H1 (cell line): ENCODE measurements around the gene VASH1. TPM values are rescaled to one million over a fixed set of nuclear protein-coding genes. Genes with fewer than 3 reads are reported as not detected.

ENCODE experiments used
- BCL11A ChIP-seq, 2 experiments: IDR thresholded peaks; one replicate each; pipeline ENCODE4 v1.6.1; 2011; ENCODE audit warnings: low read depth in 2 of 2, low read length in 2 of 2, mild to moderate bottlenecking in 2 of 2
- KDM1A ChIP-seq: fragments of 200-600, 300-600 bp; sonication (generic); IDR thresholded peaks from 2 replicates; pipeline ENCODE4 v1.7.1; 2016; ENCODE audit warnings: mild to moderate bottlenecking, low read length, borderline replicate concordance
- KDM5A ChIP-seq: fragments of 200-600 bp; IDR thresholded peaks from 2 replicates; pipeline ENCODE4 v1.7.1; 2012; ENCODE audit warnings: mild to moderate bottlenecking, low read length, inconsistent platforms, mixed read lengths
- NANOG ChIP-seq: IDR thresholded peaks from 2 replicates; pipeline ENCODE4 v1.6.1; 2011; ENCODE audit warnings: low read length, low read depth, mild to moderate bottlenecking, inconsistent platforms; ENCODE audit not compliant: insufficient read depth, poor library complexity, severe bottlenecking
- NRF1 ChIP-seq: IDR thresholded peaks from 2 replicates; pipeline ENCODE4 v1.6.1; 2011; ENCODE audit warnings: mild to moderate bottlenecking, low read depth, low read length, improper control_type of control experiment
- SAP30 ChIP-seq: fragments of 300-600 bp; sonication (generic); IDR thresholded peaks from 2 replicates; pipeline ENCODE4 v1.7.1; 2012; ENCODE audit warnings: low read length, moderate library complexity, mild to moderate bottlenecking, inconsistent platforms; ENCODE audit not compliant: insufficient read depth, insufficient replicate concordance
- SIRT6 ChIP-seq: IDR thresholded peaks from one replicate; pipeline ENCODE4 v1.7.1; 2012; ENCODE audit warnings: low read length, inconsistent platforms
- SRF ChIP-seq: IDR thresholded peaks from 2 replicates; pipeline ENCODE4 v1.6.1; 2011; ENCODE audit warnings: mild to moderate bottlenecking, low read depth, low read length, moderate library complexity
- polyA plus RNA-seq, 7 experiments: library from polyadenylated mRNA; depleted of rRNA in 3 of 7; stranded (reverse) in 5 of 7; unstranded in 2 of 7; fragments of >200 nt in 5 of 7; fragments of 200-250 nt in 2 of 7; gene quantifications; 1 replicate in 5 of 7; 2 replicates in 1 of 7; 4 replicates in 1 of 7; pipeline versions ENCODE4 v1.2.1 to v1.2.3, GENCODE V29; 2011 to 2013; ENCODE audit warnings: missing spikeins in 2 of 7, mixed read lengths in 2 of 7
- total RNA-seq: library from RNA; stranded (reverse); fragmentation: NEBNext Ultra II Directional; extraction: Animal tissue kit (Norgen Biotek cat#: 25700); gene quantifications from 2 replicates; pipeline ENCODE4 v1.2.1, GENCODE V29; 2021

Gene VASH1
- total and polyA plus RNA-seq, 2 of the 8 experiments (the other 6 are each of a cell fraction or from before 2014, with no cell fraction given), result 3.1 to 6.4 TPM

DNA sequence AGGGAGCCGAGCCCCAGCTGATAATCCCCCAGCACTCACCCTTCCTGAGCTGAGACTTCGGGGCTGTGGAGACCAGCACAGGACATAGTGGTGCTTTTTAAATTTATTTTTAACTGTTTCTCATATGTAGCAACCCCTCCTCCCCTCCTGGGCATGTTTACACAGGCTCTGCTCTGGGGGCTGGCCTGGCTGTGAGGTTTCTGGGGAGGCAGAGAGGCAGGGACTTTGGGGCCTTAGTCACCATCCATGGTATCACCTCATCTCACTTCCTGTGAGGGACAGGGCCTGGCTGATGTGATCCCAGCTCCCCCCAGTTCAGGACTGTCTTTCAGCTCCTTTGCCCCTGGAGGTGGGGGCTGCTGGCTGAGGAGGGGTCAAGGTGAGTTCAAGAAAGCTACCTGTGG lies 20.4 kb downstream of the VASH1 start (continued):
- TF ChIP-seq BCL11A (IDR thresholded peaks at IDR 0.05; ENCODE audit: low read depth in 2 of 2, low read length in 2 of 2) (no peak), SRF (no peak), SIRT6 (no peak), KDM5A (no peak), NANOG (no peak), NRF1 (no peak), KDM1A (no peak), SAP30 (no peak)
